Tibial nerve (tissue), 4 donors: Measurements from ENCODE around the gene CLDN19.

Experiments
- CTCF ChIP-seq, 5 experiments: fragments of 200-600 bp in 3 of 5; fragments of 450-650 bp in 2 of 5; sonication (generic) in 3 of 5; IDR thresholded peaks; one replicate each; pipeline ENCODE4 v1.5.1; 2016 to 2019; ENCODE audit warnings: antibody characterized with exemption in 5 of 5, mild to moderate bottlenecking in 3 of 5, moderate library complexity in 2 of 5
- EP300 ChIP-seq, 2 donors: sonication (generic); formaldehyde crosslinking; IDR thresholded peaks; one replicate each; pipeline ENCODE4 v1.6.1; 2017; ENCODE audit warnings: antibody characterized with exemption in 2 of 2, mild to moderate bottlenecking in 1 of 2
- POLR2A ChIP-seq, 2 donors: fragments of 450-650 bp; IDR thresholded peaks; one replicate each; pipeline ENCODE4 v1.6.1; 2017; ENCODE audit warnings: antibody characterized with exemption in 2 of 2, mild to moderate bottlenecking in 2 of 2, moderate library complexity in 2 of 2

DNA sequence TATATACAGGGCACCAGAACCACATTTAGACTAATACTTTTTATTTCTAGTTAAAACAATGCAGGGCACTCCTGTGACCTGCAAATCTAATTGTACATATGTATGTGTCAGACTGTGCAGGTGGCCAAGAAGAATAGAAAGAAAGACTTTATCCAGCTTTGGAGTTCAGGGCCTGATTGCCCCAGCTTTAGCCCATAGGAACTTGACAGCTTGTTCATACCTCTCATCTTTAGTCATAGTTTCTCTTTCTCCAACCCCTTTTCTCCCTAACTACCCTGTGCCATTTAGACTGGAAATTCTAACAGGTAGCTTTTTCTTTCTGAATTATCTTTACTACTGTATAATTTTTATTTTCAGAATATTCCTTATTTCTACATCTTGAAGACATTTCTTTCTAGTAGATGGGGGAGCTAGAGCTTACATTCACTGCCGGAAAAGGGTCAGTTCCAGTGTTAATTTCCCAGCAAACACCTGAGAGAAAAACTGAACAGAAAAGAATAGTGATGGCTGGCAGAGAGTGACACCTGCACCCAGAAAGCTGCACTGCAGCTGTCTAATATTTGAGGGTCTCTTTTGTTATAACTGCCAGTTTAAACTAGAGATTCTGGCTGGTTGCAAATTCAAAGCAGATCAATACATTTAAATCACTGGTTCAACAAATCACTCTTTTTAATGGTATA, 49.4 kb downstream of the CLDN19 start:
- TF ChIP-seq EP300 (IDR thresholded peaks at IDR 0.05): no peak
- no peak for TF ChIP-seq CTCF (IDR thresholded peaks at IDR 0.05)
- TF ChIP-seq POLR2A (IDR thresholded peaks at IDR 0.05): no peak
